ENCODE results near the gene FHOD3. TPM values are rescaled to one million over a fixed set of nuclear protein-coding genes. Genes with fewer than 3 reads are reported as not detected.

The FHOD3 gene
- total RNA-seq, 1 donor from 2014 or later: 346 TPM

- peak overlapping the region; percentile 92 for H3K27ac ChIP-seq (replicated peaks)
- intact Hi-C loops (cut with micrococcal nuclease): no loop called here
- no peak for TF ChIP-seq CTCF (IDR thresholded peaks at IDR 0.05; ENCODE audit: borderline replicate concordance)
- H3K36me3 ChIP-seq: no peaks in the 10 kb centered on the region
- no peaks in the 10 kb centered on the region for H3K27me3 ChIP-seq (ENCODE audit: low read depth)
- DNase-seq: peak; percentile 75
- no peaks in the 10 kb centered on the region for H3K9me3 ChIP-seq (replicated peaks)
- H3K4me3 ChIP-seq: peak overlapping the region; percentile 45
- peaks cover 75% of the 10 kb centered on the region for H3K4me1 ChIP-seq
These were observed 170.6 kb downstream of the FHOD3 start for GRCh38 chr18:36468161-36468560.

DNA sequence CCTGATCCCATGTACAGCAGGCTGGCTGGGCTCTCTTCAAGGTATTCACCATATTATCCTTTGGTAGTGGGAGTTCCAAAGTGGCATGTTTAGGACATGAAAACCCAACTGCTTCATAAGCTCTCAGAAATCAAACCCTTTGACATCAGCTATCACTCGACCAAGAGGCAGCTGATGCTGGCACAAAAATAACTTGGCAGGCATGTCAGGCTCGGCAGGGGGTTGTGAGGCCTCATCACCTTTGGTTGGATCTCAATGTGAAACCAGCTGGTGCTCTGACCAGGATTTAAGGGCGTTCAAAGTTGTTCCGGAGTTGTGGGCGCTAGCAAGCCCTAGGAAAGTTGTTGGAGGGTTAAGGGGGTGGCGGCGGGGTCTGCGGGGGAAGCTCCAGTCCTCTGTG lies 171.9 kb downstream of the FHOD3 start:
- intact Hi-C loops (cut with micrococcal nuclease): no loop called here

GRCh38 chr18:36470896-36471295 lies 173.4 kb downstream of the FHOD3 start:
- no peaks in the 10 kb centered on the region for H3K27me3 ChIP-seq (ENCODE audit: low read depth)
- H3K27ac ChIP-seq (replicated peaks): peak overlapping the region; percentile 92

More for the DNA sequence above, 171.9 kb downstream of the FHOD3 start:
- H3K27ac ChIP-seq (replicated peaks): peak overlapping the region; percentile 92
- peak; percentile 52 for DNase-seq
- H3K36me3 ChIP-seq: no peaks in the 10 kb centered on the region
- H3K4me3 ChIP-seq: peak overlapping the region; percentile 45
- TF ChIP-seq CTCF (IDR thresholded peaks at IDR 0.05; ENCODE audit: borderline replicate concordance): no peak
- peaks cover 68% of the 10 kb centered on the region for H3K4me1 ChIP-seq
- no peaks in the 10 kb centered on the region for H3K27me3 ChIP-seq (ENCODE audit: low read depth)
- no peaks in the 10 kb centered on the region for H3K9me3 ChIP-seq (replicated peaks)

DNA sequence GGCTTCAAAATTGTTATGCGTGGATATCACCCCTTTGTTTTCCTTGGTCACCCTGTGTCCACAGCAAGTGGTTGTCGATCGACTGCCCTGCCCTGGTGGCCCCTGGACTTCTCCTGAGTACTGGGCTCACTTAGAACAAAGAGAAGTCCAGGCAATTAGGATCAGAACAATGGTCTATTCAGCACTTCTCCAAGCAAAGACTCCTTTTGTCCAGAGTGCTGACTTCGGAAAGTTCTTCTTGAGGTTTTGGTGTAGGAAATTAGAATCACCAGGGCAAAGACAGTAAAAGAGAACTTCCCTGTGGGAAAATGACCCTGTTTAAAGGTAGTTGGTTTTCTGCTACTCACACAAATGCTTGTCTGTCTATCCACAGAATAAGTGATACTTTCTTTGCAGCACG lies 173.9 kb downstream of the FHOD3 start:
- H3K27ac ChIP-seq (replicated peaks): peak overlapping the region; percentile 92

More at GRCh38 chr18:36470896-36471295, 173.4 kb downstream of the FHOD3 start:
- intact Hi-C loops (cut with micrococcal nuclease): no loop called here
- H3K4me3 ChIP-seq: no peak overlapping the region
- no peak for DNase-seq
- H3K4me1 ChIP-seq: peaks cover 57% of the 10 kb centered on the region
- no peaks in the 10 kb centered on the region for H3K36me3 ChIP-seq
- H3K9me3 ChIP-seq (replicated peaks): no peaks in the 10 kb centered on the region
- no peak for TF ChIP-seq CTCF (IDR thresholded peaks at IDR 0.05; ENCODE audit: borderline replicate concordance)

GRCh38 chr18:36476433-36476832 lies 178.9 kb downstream of the FHOD3 start:
- no peak overlapping the region for H3K27ac ChIP-seq (replicated peaks)
- DNase-seq: no peak
- no peak overlapping the region for H3K4me3 ChIP-seq
- no peaks in the 10 kb centered on the region for H3K27me3 ChIP-seq (ENCODE audit: low read depth)
- peaks cover 32% of the 10 kb centered on the region for H3K4me1 ChIP-seq
- no peaks in the 10 kb centered on the region for H3K36me3 ChIP-seq
- no peak for TF ChIP-seq CTCF (IDR thresholded peaks at IDR 0.05; ENCODE audit: borderline replicate concordance)
- intact Hi-C loops (cut with micrococcal nuclease): no loop called here
- no peaks in the 10 kb centered on the region for H3K9me3 ChIP-seq (replicated peaks)

More for the DNA sequence above, 173.9 kb downstream of the FHOD3 start:
- DNase-seq: no peak
- Histone ChIP-seq H3K4me3 (no peak overlapping the region), H3K36me3 (no peaks in the 10 kb centered on the region), H3K9me3 (replicated peaks) (no peaks in the 10 kb centered on the region), H3K27me3 (ENCODE audit: low read depth) (no peaks in the 10 kb centered on the region), H3K4me1 (peaks cover 52% of the 10 kb centered on the region)
- no peak for TF ChIP-seq CTCF (IDR thresholded peaks at IDR 0.05; ENCODE audit: borderline replicate concordance)
- intact Hi-C loops (cut with micrococcal nuclease): no loop called here

Data from left ventricle myocardium inferior (tissue), 1 donor.